Ishikawa (cell line): ENCODE results near the gene PHLDA1.

Experiments
- CEBPB ChIP-seq: IDR thresholded peaks from 2 replicates; pipeline ENCODE4 v1.6.1; 2012
- CREB1 ChIP-seq: IDR thresholded peaks from 2 replicates; pipeline ENCODE4 v1.6.1; 2012; ENCODE audit warnings: low read depth
- EGR1 ChIP-seq: IDR thresholded peaks from 2 replicates; pipeline ENCODE4 v1.6.1; 2012
- EP300 ChIP-seq: IDR thresholded peaks from 2 replicates; pipeline ENCODE4 v1.6.1; 2012; ENCODE audit warnings: borderline replicate concordance
- FOXM1 ChIP-seq: IDR thresholded peaks from 2 replicates; pipeline ENCODE4 v1.6.1; 2012; ENCODE audit warnings: low read depth, borderline replicate concordance
- NFIC ChIP-seq: IDR thresholded peaks from 2 replicates; pipeline ENCODE4 v1.6.1; 2012
- RAD21 ChIP-seq: IDR thresholded peaks from 2 replicates; pipeline ENCODE4 v1.6.1; 2012; ENCODE audit warnings: low read depth
- TAF1 ChIP-seq: IDR thresholded peaks from 2 replicates; pipeline ENCODE4 v1.6.1; 2012; ENCODE audit warnings: low read depth, mild to moderate bottlenecking
- TCF12 ChIP-seq: IDR thresholded peaks from 2 replicates; pipeline ENCODE4 v1.6.1; 2012; ENCODE audit warnings: low read depth
- TEAD4 ChIP-seq: IDR thresholded peaks from 2 replicates; pipeline ENCODE4 v1.6.1; 2012
- YY1 ChIP-seq: IDR thresholded peaks from 2 replicates; pipeline ENCODE4 v1.6.1; 2012; ENCODE audit warnings: low read depth
- ZBTB7A ChIP-seq: IDR thresholded peaks from 2 replicates; pipeline ENCODE4 v1.6.1; 2012; ENCODE audit warnings: low read depth
- TF ChIP-seq, protein P1 (sequence below): IDR thresholded peaks from 2 replicates; pipeline ENCODE4 v1.6.1; 2012
- TF ChIP-seq, protein P2 (sequence below): IDR thresholded peaks from 2 replicates; pipeline ENCODE4 v1.6.1; 2012
- TF ChIP-seq, protein P3 (sequence below): IDR thresholded peaks from 2 replicates; pipeline ENCODE4 v1.6.1; 2012; ENCODE audit warnings: low read depth, mild to moderate bottlenecking

Gene PHLDA1

DNA sequence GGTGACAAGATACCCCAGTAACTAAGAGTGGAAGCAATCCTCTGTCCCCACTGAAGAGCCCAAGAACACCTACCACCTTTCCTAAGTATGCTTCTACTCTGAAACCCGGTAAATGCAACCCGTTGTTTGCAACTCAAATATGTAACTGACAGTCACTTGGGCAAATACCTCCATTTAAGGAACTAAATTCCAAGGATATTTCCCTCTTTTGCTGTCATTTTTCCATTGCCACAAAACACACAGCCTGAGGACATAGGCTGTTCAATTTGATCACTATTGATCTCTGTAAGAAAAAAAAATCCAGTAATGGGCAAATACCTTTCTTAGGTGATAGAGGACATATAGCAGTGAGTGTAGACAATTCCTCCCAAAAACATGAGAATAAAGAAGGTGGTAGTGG, 6.6 kb upstream of the PHLDA1 start:
- TF ChIP-seq TCF12 (no peak), CREB1 (no peak), TEAD4 (no peak), EP300 (no peak), YY1 (no peak), RAD21 (no peak), EGR1 (no peak), CEBPB (no peak), ZBTB7A (no peak), TAF1 (no peak), NFIC (no peak), FOXM1 (no peak)
- TF ChIP-seq, protein P1, sequence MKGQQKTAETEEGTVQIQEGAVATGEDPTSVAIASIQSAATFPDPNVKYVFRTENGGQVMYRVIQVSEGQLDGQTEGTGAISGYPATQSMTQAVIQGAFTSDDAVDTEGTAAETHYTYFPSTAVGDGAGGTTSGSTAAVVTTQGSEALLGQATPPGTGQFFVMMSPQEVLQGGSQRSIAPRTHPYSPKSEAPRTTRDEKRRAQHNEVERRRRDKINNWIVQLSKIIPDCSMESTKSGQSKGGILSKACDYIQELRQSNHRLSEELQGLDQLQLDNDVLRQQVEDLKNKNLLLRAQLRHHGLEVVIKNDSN, result no peak
- TF ChIP-seq, protein P2, sequence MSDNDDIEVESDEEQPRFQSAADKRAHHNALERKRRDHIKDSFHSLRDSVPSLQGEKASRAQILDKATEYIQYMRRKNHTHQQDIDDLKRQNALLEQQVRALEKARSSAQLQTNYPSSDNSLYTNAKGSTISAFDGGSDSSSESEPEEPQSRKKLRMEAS, result no peak
- TF ChIP-seq, protein P3, sequence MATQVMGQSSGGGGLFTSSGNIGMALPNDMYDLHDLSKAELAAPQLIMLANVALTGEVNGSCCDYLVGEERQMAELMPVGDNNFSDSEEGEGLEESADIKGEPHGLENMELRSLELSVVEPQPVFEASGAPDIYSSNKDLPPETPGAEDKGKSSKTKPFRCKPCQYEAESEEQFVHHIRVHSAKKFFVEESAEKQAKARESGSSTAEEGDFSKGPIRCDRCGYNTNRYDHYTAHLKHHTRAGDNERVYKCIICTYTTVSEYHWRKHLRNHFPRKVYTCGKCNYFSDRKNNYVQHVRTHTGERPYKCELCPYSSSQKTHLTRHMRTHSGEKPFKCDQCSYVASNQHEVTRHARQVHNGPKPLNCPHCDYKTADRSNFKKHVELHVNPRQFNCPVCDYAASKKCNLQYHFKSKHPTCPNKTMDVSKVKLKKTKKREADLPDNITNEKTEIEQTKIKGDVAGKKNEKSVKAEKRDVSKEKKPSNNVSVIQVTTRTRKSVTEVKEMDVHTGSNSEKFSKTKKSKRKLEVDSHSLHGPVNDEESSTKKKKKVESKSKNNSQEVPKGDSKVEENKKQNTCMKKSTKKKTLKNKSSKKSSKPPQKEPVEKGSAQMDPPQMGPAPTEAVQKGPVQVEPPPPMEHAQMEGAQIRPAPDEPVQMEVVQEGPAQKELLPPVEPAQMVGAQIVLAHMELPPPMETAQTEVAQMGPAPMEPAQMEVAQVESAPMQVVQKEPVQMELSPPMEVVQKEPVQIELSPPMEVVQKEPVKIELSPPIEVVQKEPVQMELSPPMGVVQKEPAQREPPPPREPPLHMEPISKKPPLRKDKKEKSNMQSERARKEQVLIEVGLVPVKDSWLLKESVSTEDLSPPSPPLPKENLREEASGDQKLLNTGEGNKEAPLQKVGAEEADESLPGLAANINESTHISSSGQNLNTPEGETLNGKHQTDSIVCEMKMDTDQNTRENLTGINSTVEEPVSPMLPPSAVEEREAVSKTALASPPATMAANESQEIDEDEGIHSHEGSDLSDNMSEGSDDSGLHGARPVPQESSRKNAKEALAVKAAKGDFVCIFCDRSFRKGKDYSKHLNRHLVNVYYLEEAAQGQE, result no peak

DNA sequence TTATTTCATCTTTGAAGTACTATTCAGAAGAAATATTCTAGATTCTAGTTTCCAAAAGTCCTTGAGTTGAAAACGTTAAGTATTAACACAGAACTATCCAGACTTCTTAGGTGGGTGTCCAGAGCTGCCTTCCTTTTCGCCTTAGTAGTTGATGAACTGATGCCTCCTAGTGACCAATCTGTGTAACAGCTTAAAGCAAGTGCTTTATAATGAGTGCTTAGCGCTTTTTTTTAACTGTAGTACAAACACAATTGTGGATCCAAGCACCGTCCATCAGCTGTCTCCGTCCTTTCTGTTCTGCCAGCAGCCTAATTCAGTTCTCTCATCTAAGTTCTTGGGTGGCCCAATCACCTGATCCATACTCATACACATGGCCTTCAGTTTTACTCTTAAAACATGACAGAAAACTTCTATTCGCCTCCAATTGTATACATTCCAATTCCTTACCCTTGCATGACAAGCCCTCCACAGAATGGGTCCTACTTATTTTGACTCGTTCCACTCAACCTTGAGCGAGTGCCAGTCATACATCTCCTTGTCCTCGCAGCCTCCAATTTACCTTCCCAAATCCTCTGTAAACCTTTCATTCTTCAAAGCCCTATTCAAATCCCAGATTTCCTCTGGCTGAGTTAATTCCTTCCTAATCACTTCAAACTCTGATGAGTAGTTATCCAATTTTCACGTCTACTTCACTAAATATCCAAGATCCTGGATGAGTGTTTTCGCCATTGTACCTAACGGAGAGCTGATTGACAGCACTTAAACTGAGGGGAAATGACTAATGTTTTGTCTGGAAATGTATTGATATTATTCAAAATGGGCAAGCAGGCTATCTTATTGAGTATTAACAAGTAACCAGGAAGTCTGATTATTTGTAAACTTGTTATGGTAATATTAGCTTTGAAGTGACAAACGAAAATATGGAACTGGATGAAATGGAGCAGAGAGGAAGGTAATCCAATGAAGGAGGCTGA, 5.8 kb upstream of the PHLDA1 start:
- TF ChIP-seq TEAD4 (no peak), RAD21 (peak; percentile 84)

DNA sequence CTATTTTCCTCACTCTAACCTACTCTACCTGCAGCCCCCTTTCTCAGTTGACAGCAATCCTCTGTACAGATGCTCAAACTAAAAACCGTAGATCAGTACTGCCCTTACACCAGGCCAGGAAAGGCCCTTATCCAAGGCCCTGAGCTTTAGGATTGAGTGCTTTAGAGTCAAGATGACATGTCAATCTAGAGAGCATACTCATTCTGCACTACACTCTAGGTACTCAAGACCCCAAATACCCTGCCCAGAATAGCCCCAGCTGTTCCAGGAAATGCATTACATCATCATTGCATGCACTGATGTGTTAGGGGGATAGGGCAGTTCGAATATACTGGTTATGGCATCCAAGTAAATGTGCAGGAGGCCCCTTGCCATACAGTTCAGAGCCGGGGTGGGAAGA, 3.5 kb upstream of the PHLDA1 start:
- TF ChIP-seq RAD21, result no peak
- TF ChIP-seq, protein P1, result no peak

DNA sequence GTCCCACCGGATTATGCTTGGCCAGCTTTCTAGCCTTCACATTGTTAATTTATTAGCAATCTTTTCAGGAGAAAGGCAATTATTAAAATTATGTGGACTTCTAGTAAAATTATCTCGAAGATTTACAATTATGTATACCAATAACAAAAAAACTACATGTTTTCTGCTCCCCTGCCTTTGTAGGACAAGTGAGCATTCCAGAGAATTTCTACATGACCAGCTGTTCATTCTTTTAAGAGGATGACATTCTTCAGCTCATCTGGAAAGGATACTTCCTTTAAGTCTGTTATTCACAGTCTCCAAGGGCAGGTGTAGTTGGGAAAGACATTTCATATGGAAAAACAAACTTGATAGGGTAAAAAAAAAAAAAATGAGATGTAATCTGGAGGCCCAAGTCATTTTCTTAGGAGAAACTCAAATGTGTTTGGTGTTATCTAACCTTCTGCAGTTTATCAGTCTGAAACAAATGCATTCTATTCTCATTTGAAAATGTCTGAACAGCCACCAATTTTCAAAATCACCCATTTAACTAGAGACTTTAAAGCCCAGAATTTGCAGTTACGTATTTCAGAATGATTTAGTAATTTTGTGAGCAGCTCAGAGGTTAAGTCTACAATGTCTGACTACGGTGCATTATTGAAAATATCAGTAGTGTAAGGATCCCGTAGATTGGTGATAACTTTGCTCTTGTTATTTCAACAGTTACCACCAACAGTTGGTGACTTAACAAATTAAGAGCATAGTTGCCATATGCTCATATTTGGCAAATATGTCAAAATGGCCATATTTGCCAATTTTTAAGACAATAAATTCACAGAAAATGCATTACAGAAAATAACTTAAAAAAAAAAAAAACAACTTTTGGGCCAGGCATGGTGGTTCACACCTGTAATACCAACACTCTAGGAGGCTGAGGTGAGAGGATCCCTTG, 1.8 kb upstream of the PHLDA1 start:
- no peak for TF ChIP-seq TEAD4
- TF ChIP-seq, protein P1, result no peak
- no peak for TF ChIP-seq NFIC

DNA sequence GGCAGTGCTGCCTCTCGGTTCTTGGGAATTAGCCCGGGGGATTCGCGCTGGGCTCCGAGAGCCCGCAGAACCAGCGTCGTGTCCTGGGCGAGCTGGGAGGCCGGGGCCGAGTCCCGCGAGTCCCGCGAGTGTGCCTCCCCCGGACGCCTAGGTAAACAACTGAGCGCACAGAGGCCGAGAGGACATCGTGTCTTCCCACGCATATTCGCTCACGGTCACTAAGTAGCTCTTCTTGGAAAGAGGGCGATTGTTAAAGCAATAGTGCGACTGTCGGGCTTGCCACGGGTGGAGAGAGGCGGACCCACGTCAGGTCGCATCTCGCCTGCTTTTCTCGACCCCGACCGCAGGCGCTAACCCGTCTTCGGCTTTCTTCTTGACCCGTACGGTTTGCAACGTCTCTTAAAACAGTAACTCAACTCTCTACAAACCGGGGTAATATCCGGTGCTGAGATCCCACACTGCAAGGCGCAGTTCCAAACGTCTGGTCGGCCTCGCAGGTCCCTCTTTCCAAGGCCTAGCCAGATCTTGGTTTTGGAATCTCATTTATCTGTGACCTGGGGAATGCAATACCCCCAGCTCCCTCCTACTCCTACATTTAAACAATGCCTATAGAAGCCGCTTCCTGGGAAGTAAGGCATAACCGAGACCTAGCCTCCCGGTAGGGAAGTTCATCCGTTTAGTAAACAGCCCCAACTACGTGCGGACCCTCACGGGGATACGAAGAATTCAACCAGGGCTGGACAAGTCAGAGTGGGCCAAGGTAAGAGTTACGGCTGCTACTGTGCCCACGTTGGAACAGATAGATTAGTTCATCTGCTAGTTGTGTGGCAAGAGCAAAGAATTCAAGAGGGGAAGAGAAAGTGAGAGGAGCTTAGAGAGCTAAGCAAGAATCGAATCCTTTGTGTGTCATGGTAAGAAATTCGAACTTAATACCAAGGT, 736 bp upstream of the PHLDA1 start:
- TF ChIP-seq YY1 (no peak), EGR1 (peak; percentile 12; the same call in 1 of the 2 replicates)

DNA sequence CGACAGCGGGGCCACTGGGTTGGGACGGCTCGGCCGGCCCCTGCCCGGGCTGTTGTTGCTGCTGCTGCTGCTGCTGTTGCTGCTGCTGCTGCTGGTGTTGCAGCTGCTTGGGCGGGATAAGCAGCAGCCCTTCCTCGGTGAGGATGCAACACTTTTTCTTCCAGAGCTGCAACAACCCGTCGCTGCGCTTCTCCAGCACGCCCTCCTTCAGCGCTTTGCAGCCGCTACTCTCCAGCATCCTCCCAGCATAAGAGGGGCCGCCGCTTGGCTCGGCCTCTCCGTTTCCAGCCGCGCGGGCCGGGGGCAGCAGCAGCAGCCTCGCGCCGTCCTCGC, 529 bp downstream of the PHLDA1 start:
- TF ChIP-seq TCF12 (no peak), CEBPB (no peak), ZBTB7A (no peak), TEAD4 (no peak), NFIC (no peak), RAD21 (no peak), TAF1 (no peak), EP300 (no peak), YY1 (no peak), FOXM1 (no peak), EGR1 (no peak), CREB1 (no peak)
- TF ChIP-seq, protein P3, result no peak
- TF ChIP-seq, protein P1, result no peak
- TF ChIP-seq, protein P2, result no peak; the same call in 1 of the 2 replicates
